HG02852 (cell line): Measurements from ENCODE around the gene IGFBPL1.
"Not testable (repeated sequence)": the region's sequence is repeated elsewhere in the genome, so short reads cannot be mapped to it uniquely, and the experiment has no call there.

Experiments used
- ATAC-seq: cut with Tn5 transposase; IDR thresholded peaks from one replicate; pipeline ENCODE4 v1.9.1; 2021; ENCODE audit warnings: mild to moderate bottlenecking, moderate library complexity; ENCODE audit not compliant: unreplicated experiment

IGFBPL1 gene

DNA sequence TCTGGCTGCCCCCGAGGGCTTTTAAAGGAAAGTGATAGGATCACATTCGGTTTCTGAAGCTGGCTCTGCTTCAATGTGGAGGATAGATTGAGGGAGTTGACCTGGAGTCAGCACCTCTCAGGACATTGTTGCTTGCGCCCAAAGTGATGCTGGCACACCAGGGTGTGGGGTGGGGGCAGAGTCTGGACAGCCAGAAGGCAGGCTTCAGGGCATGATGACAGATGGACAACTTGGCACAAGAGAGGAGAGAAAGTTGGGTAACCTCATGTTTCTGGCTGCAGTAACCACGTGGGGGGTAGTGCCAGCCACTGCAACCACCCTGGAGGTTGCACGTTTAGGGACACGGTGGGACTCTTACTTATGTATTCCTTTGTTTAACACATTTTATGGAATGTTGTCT, 22.3 kb downstream of the IGFBPL1 start:
- ATAC-seq, result no peak

DNA sequence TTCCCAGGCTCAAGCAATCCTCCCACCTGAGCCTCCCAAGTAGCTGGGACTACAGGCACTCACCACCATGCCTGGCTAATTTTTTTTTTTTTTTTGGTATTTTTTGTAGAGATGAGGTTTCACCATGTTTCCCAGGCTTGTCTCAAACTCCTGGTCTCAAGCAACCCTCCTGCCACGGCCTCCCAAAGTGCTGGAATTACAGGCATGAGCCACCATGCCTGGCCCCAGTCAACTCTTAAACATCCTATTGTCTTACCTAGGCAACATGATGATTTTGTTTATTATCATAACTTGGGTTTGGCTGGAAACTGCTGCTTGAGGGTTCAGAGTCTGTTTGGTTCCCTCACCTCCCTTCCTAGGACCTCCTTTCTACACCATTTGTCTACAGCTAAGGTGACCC, 25.1 kb downstream of the IGFBPL1 start:
- ATAC-seq, result not testable (repeated sequence)

DNA sequence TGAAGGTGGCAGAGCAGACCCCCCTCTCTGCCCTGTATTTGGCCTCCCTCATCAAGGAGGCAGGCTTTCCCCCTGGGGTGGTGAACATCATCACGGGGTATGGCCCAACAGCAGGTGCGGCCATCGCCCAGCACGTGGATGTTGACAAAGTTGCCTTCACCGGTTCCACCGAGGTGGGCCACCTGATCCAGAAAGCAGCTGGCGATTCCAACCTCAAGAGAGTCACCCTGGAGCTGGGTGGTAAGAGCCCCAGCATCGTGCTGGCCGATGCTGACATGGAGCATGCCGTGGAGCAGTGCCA, 27.9 kb downstream of the IGFBPL1 start:
- ATAC-seq, result no peak

GRCh38 chr9:38395653-38396370, 28.4 kb downstream of the IGFBPL1 start:
- ATAC-seq, result no peak

DNA sequence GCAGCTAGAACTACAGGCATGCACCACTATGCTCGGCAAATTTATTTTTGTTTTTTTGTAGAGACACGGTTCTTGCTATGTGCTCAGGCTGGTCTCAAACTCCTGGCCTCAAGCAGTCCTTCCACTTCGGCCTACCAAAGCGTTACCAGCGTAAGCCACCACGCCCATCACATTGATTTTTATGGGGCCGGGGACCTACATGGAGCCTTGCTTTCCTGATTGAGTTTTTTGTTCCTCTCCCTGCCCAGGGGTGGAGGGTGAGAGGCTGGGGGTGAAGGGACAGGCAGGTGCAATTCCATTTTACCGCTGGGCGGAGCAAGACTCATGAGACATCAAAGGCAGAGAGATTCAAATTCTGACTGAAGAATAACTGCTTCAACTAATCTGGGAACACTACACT, 29.8 kb downstream of the IGFBPL1 start:
- ATAC-seq, result no peak

DNA sequence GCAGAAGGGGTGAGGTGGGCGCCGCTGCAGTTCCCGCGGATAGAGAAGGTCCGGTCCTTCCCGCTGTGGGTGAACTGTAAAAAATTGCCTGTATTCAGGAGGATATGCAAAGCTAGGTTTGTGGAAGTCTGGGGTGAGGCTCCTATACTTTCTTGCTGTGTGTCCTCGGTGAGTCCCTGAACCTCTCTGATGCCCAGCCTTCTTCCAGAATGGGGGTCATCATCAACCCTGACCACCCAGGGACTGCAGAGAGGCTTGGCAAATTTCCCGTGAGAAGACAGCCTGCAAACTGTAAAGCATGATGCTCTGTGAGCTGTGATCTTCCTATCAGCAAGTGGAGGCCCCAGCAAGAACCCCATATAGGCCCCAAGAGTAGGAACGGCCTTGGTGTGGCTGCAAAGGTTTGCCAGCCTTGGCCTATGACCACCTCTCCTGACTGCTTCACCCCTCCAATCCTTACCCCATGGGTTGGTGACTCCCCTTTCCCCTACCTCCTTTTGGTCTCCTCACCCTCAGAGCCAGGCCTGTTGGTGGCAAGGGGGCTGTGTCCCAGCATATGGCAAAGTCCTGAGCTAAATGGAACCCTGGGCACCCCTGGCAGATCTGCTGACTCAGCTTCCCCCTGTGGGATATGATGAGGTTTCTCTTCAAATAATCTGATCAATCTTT, 31.0 kb downstream of the IGFBPL1 start:
- no peak for ATAC-seq

GRCh38 chr9:38392235-38393127, 31.8 kb downstream of the IGFBPL1 start, which contains the start of gene ALDH1B1:
ALDH1B1 (plus strand) TSS chr9:38392702; CDS start chr9:38395749, 3,047 bp downstream.
- peak; percentile 98 for ATAC-seq

DNA sequence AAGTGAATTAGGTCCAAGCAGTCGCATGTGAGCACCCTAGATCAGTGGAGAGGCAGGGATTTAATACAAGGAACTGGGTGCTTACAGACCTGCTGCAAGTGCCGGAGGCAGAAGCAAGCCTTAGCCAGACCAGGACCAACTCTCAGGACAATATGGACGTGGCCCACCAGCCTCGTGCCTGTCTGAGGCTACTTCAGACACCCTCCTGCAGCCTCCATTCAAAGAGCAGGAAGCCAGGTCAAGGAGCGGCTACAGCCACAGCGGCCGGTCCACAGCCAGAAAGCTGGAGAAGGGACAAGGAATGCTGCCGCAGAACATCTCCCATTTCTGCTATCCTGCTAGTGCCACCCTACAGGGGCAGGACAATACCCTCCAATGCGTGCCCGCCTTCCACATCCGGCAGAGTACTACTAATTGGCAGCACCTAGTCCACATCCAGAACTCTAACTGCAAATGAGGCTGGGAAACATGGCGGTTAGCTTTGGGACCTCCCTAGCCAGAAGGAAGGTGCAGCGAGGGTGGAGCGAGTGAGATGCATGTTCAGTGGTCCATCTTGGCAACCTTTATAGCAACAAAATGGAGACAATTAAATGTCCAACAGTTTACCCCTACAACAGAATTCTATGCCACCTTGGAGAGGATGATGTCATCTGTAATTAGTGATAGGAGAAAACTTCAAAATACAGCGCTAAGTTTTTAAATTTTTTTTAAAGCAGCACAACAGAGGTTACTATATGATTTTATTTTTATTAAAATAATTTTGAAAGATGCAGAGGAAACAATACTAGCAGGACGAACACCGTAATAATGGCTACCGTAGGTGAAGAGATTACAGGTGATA, 32.8 kb downstream of the IGFBPL1 start:
- no peak for ATAC-seq

DNA sequence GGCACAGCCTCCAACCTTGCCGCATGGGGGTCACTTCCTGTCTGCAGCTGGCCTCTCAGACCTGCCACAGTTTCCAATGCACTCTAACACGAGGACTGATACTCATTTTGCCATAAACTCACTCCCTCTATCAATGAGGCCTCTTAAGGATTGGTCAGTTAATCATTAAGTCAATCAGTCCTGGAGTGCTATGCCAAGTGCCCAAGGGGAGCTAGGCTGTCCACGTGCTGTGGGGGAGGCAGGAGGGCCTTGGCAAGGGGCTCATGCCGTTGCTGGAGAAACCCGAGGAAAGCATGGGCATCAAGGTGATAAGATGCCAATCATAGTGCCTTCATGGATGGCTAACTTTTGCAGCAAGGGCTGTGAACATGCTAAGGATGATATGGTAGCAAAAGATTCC, 33.4 kb downstream of the IGFBPL1 start:
- ATAC-seq, result no peak

DNA sequence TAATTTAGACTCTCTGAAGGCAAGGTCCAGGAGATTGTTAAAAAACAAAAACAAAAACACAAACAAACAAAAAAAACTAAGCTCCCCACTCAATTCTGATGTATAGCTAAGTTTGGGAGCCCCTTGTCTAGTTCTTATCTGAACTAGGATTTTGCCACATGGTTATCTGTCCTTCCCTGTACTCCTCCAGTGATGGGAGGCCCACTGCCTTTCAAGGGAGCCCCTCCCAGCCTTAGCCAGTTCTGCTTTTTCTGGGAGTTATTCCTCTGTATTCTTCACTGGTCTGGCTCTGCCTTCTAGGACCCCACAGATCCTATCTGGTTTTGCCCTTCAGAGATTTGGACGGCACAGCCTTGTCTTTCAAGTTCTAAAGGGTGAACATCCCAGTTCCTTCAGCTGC, 33.8 kb downstream of the IGFBPL1 start:
- no peak for ATAC-seq

- ATAC-seq, result no peak
Observed at GRCh38 chr9:38389313-38389712, 34.9 kb downstream of the IGFBPL1 start.

DNA sequence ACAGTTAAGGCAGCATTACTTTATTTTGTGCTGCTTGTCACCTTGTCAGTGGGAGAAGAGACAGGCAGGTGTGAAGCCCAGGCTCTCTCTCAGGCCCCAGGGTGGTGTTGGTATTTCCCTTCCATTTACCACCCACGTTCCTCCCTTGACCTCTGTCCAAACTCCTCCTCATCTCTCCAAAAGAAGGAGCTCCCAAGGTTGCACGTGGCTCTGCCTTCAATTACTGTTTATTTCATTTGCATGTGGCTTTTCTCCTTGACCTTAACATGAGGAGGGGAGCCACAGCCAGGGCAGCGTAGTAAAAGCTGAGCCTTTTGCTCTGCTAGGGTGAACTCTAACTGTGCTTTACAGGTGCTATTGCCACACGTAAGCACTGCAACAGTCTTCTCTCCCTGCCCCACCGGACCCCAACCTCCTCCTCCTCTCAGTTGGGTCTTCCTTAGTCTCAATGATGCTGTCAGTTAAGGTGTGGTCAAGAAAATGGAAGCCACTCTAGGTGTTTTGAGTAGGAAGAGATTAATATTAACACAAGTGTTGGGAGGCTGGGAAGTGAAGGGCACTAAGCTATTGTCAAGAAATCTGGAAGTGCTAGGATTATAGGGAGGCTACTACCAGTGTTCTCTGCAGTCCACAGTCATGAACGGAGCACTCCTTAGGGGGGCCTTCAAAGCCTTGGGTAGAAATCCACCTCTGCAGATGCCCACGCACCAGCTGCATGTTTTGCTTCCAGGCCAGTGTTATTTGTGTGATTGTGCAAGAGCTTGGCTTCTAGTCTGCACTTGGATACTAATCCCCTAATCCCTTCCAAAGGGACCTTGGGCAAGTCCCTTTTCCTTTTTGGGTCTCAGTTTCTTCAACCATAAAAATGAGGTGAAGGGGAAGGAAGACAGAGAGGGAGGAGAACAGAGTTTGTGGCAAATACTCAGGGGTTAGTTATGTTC, 35.7 kb downstream of the IGFBPL1 start:
- no peak for ATAC-seq

DNA sequence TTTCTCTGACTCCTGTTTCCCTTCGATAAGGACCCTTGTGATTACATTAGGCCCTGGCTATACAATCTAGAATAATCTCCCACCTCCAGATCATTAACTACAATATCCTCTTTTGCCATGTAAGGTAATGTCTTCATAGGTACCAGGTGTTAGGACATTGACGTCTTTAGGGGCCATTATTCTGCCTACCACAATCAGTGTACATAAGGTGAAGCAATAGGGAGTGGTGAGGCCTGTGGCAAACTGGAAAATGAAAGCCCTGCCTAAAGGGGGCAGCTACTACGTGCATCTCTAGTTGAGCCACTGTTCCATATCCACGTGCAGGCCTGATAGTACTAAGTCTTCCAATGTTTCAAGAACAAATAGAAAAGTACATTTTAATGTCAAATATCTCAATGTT, 36.5 kb downstream of the IGFBPL1 start:
- ATAC-seq, result no peak

DNA sequence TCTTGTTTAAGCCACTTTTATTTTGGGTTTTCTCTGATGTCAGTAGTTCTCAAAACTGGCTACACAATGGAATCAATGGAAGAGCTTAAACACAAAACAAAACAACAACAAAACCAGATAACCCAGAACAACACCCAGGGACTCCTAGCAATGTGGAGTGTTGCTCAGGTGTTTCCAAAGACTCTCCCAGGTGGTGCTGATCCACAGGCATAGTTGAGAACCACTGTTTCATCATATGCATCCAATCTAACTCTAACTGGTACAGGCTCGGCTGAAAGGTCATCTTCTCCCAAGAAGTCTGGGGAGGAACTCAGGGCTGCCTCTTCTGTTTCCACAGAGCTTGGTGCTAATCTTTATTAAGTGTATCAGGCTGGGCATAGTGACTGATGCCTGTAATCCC, 37.2 kb downstream of the IGFBPL1 start:
- ATAC-seq, result no peak

DNA sequence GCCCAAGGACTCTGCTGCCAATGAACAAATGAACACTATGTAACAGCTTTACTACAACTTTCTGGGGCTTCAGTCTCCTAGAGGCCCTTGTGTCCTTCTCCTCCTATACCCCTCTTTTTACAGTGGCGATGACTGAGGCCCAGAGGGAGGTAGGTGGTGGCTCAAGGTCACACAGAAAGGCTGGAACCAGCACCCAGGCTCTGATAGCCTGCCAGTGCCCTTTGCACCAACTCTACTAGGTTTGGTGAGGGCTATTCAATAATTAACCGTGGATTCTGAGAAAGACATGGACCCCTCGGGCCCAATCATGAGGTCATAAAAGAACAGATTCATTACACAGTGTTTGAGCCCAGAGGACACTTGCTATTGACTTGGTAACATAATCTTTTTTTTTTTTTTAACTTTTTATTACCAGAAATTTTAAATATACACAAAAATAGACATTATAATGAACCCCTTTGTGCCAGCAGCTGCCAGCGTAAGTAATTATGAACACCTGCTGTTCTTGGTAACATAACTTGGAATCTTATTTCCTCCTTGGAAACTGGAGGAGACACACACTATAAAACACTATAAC, 37.8 kb downstream of the IGFBPL1 start:
- ATAC-seq, result no peak

GRCh38 chr9:38385896-38386295, 38.4 kb downstream of the IGFBPL1 start:
- no peak for ATAC-seq

DNA sequence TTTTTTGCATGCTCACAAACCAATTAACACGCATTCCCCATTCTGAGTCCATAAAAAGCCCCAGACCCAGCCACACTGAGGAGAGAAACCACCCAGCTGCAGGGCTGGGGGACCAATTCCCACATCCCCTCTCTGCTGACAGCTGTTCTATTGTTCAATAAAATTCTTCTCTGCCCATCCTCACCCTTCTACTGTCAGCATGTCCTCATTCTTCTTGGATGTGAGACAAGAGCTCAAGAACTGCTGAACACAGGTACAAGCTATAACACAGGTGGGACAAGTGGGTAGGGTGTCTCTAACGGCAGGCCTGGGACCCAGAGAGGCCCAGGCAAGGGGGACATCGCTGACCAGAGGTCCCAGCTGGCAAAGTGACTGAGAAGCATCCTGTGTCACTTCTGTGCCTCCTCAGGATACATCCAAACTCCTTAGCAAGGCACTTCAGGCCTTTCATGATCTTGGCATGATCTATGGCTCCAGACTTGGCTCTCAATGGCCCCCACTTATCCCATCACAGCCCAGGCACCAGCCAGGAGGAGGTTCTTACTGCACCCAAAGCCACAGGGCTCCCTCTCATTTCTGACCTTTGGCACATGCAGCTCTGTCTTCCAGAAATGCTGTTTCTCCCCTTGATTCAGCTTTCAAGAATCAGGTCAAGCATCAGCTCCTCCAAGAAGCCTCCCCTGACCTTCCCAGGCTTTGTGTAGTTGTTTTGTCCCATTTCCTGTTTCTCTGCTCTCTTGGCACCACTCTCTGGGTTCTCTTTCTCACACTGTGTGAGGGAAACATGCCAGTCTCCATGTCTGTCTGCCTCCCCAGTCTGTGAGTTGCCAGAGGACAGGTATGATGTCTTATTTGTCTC, 39.0 kb downstream of the IGFBPL1 start:
- ATAC-seq, result no peak

DNA sequence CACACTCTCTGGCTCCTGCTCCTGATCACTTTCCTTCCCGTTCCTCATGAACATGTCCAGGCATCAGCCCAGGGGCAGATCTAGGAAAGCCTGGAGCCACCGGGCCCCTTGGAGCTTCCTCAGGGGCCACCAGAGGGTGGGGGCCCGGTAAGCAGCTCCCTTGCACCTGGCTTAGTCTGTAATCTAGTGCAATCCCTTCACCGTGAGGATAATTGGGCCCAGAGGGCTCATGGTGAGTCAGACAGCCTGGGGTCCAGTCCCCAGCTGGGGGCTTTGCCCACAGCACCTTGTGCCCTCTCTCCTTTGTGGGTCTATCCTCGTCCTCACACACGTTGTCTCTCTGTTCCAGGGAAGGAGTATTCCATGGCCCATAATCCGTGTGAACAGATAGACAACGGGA, 42.1 kb downstream of the IGFBPL1 start:
- no peak for ATAC-seq
